GM18861 (cell line): Measurements from ENCODE around the gene SHISAL2A.
"Not testable (repeated sequence)": the region's sequence is repeated elsewhere in the genome, so short reads cannot be mapped to it uniquely, and the experiment has no call there.

Experiments
- ATAC-seq: cut with Tn5 transposase; IDR thresholded peaks from one replicate; pipeline ENCODE4 v1.9.1; 2021; ENCODE audit not compliant: unreplicated experiment

SHISAL2A gene

DNA sequence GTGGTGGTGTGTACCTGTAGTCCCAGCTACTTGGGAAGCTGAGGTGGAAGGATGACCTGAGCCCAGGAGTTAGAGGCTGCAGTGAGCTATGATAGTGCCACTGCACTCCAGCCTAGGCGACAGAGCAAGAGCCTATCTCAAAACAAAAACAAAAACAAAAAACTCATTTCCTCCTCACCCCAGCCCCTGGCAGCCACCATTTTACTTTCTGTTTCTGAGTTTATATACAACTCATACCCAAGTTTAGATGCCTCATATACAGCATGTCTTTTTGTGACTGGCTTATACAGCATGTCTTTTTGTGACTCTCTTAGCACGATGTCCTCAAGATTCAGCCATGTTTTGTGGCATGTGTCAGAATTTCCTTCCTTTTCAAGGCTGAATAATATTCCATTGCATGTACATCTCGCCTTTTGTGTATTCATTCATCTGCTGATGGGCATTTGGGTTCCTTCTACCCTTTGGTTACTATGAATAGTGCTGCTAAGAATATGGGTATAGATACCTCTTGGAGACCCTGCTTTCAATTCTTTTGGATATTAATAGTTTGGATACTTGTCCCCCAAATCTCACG, 50.5 kb downstream of the SHISAL2A start:
- ATAC-seq = no peak

DNA sequence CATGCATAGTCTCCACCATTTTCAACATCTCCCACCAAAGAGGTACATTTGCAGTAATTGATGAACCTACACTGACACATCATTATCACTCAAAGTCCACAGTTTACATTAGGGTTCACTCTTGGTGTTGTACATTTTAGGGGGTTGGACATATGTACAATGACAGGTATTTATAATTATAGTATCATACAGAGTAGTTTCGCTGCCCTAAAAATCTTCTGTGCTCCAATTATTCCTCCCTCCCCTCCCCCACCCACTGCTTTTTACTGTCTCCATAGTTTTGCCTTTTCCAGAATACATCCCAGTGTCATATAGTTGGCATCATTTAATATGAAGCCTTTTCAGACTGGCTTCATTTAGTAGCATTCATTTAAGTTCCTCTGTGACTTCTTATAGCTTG, 51.6 kb downstream of the SHISAL2A start:
- no peak for ATAC-seq

DNA sequence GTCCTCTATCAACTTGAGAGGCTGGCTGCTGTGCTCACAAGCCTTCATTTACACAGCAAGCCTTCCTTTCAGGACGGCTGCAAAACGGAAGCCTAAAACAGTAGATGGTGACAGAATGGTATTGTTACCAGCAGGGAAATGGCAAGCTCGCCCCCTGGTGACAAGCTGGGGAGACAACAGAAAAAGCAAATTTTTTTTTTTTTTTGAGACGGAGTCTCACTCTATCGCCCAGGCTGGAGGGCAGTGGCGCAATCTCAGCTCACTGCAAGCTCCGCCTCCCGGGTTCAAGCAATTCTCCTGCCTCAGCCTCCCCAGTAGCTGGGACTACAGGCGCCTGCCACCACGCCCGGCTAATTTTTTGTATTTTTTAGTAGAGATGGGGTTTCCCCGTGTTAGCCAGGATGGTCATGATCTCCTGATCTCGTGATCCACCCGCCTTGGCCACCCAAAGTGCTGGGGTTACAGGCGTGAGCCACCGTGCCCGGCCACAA, 53.3 kb downstream of the SHISAL2A start:
- ATAC-seq = not testable (repeated sequence)

DNA sequence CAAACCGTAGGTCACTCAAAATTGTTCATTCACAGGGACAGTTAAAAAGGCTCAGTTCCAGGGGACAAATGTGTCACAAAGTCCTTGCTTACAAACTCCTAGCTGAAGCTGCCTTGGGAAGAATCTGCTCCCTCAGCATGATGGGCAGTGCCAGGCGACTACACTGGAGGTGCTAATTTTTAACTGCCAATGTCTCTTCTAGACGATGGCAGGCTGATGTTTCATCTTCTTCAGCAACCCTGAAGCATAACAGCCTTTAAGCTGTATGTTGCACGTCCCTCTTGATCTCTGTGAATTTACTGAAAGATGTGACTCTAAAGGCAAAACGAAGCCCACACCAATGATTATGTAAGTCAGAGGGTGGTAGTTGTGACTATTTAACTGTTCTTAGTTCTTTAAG, 53.9 kb downstream of the SHISAL2A start:
- no peak for ATAC-seq

DNA sequence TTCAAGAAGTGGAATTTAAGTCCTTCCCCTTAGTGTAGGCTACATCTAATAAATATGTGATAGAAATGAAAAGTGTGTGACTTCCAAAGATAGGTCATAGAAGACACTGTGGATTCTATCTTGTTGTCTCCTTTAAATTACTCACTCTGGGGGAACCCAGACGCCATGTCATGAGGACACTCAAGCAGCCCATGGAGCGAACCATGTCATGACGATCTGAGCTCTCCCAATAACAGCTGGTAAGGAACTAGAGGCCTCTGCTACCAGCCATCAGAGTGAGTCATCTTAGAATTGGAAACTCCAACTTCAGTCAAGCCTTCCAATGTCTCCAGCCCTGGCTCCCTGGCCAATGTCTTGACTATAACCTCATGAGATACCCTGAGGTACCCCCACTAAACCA, 58.9 kb downstream of the SHISAL2A start:
- ATAC-seq = no peak

DNA sequence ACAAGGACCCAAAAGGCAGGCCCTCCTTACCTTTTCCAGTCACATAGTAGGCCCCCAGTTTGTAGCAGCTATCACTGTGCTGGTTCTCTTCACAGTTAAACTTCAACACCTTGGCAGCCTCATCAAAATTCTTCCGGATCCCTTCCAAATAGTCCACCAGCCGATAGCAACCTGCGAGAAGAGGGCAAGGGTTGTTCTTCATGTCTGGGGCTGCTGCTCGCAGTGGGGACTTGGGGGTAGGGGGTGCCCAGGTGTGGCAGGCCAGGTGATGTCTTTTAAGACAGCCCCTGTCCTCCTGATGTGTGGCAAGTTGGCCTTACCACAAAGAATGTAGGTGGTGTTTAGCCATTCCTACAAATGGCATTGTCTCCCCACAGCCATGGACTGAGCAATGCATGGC, 59.7 kb downstream of the SHISAL2A start:
- ATAC-seq = no peak

DNA sequence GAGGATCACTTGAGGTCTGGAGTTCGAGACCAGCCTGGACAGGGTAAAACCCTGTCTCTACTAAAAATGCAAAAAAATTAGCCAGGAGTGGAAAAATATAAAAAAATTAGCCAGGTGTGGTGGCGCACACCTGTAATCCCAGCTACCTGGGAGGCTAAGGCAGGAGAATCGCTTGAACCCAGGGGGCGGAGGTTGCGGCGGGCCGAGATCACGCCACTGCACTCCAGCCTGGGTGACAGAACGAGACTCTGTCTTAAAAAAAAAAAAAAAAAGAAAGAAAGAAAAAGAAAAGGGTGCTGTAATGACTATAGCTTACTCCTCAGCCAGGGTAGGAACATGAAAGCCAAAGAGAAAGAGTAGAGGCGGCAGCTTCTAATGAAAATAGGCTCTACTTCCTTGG, 60.4 kb downstream of the SHISAL2A start:
- not testable (repeated sequence) for ATAC-seq

DNA sequence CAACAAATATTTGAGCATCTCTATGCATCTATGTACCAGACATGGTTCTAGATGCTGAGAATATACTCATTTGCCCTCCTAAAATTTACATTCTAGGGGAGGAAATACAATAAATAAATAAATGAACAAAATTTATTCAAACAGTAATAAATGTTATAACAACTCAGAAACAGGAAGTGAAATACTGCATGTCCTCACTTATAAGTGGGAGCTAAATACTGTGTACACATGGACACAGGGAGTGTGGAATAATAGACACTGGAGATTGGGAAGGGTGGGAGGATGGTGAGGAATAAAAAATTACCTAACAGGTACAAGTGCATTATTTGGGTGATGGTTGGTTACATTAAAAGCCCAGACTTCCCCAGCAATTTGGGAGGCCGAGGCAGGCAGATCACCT, 60.9 kb downstream of the SHISAL2A start:
- ATAC-seq = no peak

DNA sequence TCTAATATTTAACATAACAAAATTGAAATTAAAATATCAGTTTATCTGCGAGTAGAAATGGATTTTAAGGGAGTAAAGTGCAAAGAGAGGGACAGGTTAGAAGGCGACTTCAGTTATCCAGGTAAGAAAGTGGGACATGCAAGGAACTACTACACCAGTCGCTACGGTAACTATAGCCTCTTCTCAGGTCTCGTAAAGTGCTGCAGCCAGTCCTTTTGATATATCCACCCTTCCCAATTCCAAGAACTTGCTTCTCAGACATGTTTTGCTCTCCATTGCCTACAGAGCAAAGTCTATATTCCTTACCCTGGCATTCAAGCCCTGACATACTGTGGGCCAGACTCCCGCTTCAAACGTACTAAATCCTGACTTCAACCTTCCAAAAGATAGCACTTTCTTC, 62.7 kb downstream of the SHISAL2A start:
- ATAC-seq = no peak

DNA sequence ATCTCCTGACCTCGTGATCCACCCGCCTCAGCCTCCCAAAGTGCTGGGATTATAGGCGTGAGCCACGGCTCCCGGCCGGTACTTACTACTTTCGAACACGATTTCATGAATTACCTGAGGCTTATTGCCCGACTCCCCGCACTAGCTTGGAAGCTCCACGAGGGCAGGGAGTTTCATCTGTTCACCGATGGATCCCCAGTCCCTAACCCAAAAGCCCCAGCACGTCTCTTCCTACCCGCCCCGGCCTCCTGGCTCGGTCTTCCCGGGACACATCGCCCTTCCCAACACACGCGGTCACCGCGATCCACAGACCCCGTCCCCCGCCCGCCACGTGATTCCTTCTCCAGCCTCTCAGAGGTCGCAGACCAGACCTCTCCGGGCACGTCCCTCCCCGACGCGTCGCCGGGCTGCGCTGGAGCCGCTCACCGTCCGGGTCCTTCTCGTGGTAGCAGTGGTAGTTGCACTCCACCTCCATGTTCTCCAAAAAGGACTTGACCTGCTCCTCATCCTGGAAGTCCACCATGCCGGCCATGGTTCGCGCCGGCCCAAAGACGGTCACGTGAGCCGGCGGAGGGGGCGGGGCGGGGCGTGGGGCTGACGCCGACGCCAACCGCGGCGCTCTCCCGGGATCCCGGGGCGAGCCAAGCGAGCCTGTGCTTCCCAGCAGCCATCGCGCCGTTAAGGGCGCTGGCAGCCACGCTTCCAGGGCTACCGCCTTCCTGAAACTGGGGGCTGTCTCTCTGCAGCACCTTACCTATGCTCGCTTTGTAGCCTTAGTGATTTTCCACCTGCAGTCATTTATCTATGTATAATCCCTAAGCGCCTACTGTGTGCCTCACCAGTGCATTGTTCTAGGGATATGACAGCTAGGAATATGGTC, 65.1 kb downstream of the SHISAL2A start, which contains the start of gene COA7:
Gene COA7, minus strand, starts transcription at position 553 of the 880 bp plus-strand sequence. Its CDS starts 21 bp downstream, at position 532.
- no peak for ATAC-seq

DNA sequence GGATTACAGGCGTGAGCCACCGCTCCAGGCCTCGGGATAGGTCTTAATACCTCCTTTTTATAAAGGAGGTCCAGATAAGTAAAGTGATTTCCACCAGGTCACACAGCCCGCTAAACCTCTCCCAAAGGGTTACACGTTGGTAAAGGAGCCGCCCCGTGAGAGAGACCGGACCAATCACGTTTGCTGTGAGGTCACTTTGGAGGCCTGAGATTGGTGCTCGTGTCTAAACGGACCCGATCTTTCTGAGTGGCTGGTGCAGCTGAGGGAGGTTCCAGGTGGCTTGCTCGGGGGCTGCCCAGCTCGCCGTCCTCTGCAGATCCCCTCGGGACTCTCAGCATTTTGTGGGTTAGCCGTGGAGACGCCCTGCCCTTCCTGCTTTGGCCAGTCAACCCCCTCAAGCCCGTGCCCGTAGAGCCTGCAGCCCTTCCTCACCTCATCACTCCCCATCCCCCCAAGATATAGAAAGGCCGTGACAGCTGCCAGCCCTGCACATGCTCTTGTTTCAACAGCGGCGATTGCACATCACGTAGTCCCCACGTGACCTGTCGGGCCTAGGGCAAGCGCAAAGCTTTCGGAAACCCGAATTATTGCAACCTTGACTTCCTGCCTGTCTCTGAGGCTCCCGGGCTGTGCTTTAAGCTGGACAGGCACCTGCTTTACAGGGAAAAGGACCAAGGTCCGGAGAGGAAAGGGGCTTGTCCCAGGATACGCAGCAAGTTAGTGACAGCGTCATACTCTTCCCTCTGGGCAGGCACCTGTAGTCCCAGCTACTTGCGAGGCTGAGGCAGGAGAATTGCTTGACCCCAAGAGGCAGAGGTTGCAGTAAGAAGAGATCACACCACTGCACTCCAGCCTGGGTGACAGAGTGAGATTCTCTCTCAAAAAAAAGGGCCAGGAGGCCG, 70.2 kb downstream of the SHISAL2A start:
- ATAC-seq = peak; percentile 85

DNA sequence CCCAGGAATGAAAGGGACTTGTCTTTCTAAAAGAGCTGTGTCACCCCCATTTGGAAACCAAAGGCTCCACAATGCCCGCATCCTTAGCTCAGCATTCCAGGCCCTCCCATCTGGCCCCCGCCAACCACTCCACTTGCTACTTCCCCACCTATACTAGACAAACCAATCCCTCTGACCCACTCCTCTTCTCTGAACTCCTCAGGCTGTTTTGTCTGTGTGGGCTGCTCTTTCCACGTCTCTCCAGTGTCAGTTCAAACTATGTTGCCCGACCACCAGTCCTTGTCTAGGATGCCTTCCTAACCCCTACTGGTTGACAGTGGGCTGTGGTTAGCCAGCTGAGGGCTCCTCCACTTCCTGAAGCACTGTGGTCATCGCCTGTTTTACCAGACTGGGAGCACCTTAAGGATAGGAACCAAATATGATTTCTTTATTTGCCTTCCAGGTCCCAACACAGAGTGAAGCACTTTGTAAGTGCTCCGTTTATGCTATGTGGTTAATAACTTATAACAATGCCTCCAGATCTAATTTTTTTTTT, 73.2 kb downstream of the SHISAL2A start:
- no peak for ATAC-seq
